Kidney capillary endothelial cell (primary cell): ENCODE measurements around the gene CRYBG1.

ENCODE experiments used
- DNase-seq: peaks from one replicate; pipeline ENCODE4 v3.0.0-alpha.2; 2018; ENCODE audit warnings: low spot score

Gene CRYBG1

GRCh38 chr6:106360410-106360988 is at the start of gene CRYBG1:
TSS of gene CRYBG1 (plus strand) at chr6:106360717. CDS start at chr6:106360909, 192 bp downstream.
- DNase-seq = no peak

- no peak for DNase-seq
Observed at GRCh38 chr6:106315765-106316374, 44.6 kb upstream of the CRYBG1 start.

GRCh38 chr6:106316375-106316766 is 44.1 kb upstream of the CRYBG1 start:
- DNase-seq = no peak

- DNase-seq = no peak
Observed at GRCh38 chr6:106318061-106318460, 42.5 kb upstream of the CRYBG1 start.

GRCh38 chr6:106318851-106319250 is 41.7 kb upstream of the CRYBG1 start:
- DNase-seq = no peak

- no peak for DNase-seq
Observed at GRCh38 chr6:106321940-106322339, 38.6 kb upstream of the CRYBG1 start.

GRCh38 chr6:106324726-106325335 is 35.7 kb upstream of the CRYBG1 start:
- DNase-seq = no peak

- DNase-seq = peak; percentile 98
Observed at GRCh38 chr6:106325336-106326178, 35.0 kb upstream of the CRYBG1 start, which contains the start of gene ATG5. TSS of gene ATG5 (minus strand) at chr6:106325760. CDS start at chr6:106316208, 9,552 bp downstream.

GRCh38 chr6:106334646-106335448 is 25.7 kb upstream of the CRYBG1 start:
- peak; percentile 40 for DNase-seq

GRCh38 chr6:106339334-106340029 is 21.0 kb upstream of the CRYBG1 start:
- peak; percentile 62 for DNase-seq

GRCh38 chr6:106347219-106347618 is 13.3 kb upstream of the CRYBG1 start:
- no peak for DNase-seq

GRCh38 chr6:106356378-106356777 is 4.1 kb upstream of the CRYBG1 start:
- DNase-seq = no peak

GRCh38 chr6:106359959-106360409 is 533 bp upstream of the CRYBG1 start:
- DNase-seq = no peak

GRCh38 chr6:106360989-106361430 is 493 bp downstream of the CRYBG1 start:
- no peak for DNase-seq

GRCh38 chr6:106363401-106364138 is 3.1 kb downstream of the CRYBG1 start:
- DNase-seq = no peak

- DNase-seq = no peak
Observed at GRCh38 chr6:106369739-106370138, 9.2 kb downstream of the CRYBG1 start.

- DNase-seq = no peak
Observed at GRCh38 chr6:106370639-106371038, 10.1 kb downstream of the CRYBG1 start.

- DNase-seq = no peak
Observed at GRCh38 chr6:106372838-106373501, 12.5 kb downstream of the CRYBG1 start.

- no peak for DNase-seq
Observed at GRCh38 chr6:106373502-106374239, 13.2 kb downstream of the CRYBG1 start.
